Measurements from ENCODE around the gene TRIM2.

- no peak for TF ChIP-seq ATF3 (IDR thresholded peaks at IDR 0.05; ENCODE audit: insufficient read depth, low read depth, low read length)
- no peak for TF ChIP-seq CTCF (IDR thresholded peaks at IDR 0.05; ENCODE audit: control extremely low read depth in 1 of 3, insufficient read depth in 1 of 3, low read depth in 1 of 3, low read length in 3 of 3)
- no peak for TF ChIP-seq PHF8 (conservative IDR thresholded peaks at IDR 0.05; ENCODE audit: low read depth, low read length)
- no peak for TF ChIP-seq ASH2L (IDR thresholded peaks at IDR 0.05; ENCODE audit: low read length)
- no peak for TF ChIP-seq POLR2A (IDR thresholded peaks at IDR 0.05; ENCODE audit: control extremely low read depth in 1 of 2, low read depth in 2 of 2, low read length in 2 of 2)
- TF ChIP-seq CREB1 (IDR thresholded peaks at IDR 0.05): no peak
- no peak for TF ChIP-seq POLR2AphosphoS5 (IDR thresholded peaks at IDR 0.05; ENCODE audit: low read depth, low read length)
- no peak for TF ChIP-seq EZH2 (IDR thresholded peaks at IDR 0.05; ENCODE audit: low read depth, low read length, severe bottlenecking)
- TF ChIP-seq SP2 (IDR thresholded peaks at IDR 0.05; ENCODE audit: low read length): no peak
- TF ChIP-seq EP300 (IDR thresholded peaks at IDR 0.05; ENCODE audit: borderline replicate concordance in 1 of 2, low read depth in 2 of 2, low read length in 2 of 2): no peak
- TF ChIP-seq SIN3A (conservative IDR thresholded peaks at IDR 0.05 in 1 of 2, IDR thresholded peaks at IDR 0.05 in 1 of 2; ENCODE audit: low read depth in 1 of 2, low read length in 2 of 2): no peak
- no peak for TF ChIP-seq JUN (IDR thresholded peaks at IDR 0.05; ENCODE audit: low read depth, low read length)
Observed at GRCh38 chr4:153387981-153388380, 183.7 kb downstream of the TRIM2 start.
